Heart left ventricle (tissue), 16 donors: ENCODE data around the gene MRPL22. TPM values are rescaled to one million over a fixed set of nuclear protein-coding genes. Genes with fewer than 3 reads are reported as not detected.

Source experiments
- ATAC-seq, 4 donors: fragments of 200-7000 bp; cut with Tn5 transposase; one replicate each; pipeline ENCODE4 v1.9.1; 2020 to 2022; ENCODE audit warnings: moderate library complexity in 4 of 4, mild to moderate bottlenecking in 3 of 4, moderate number of reproducible peaks in 1 of 4
- DNase-seq, 5 donors: peaks; one replicate each; pipeline ENCODE4 v3.0.0-alpha.2; 2020
- H3K27ac ChIP-seq, 12 donors: fragments of 200-600 bp; sonication (generic) in 4 of 12; one replicate each; pipeline versions ENCODE4 v1.5.0 to v1.8.0; 2016 to 2022; ENCODE audit warnings: mild to moderate bottlenecking in 2 of 12
- H3K27me3 ChIP-seq, 9 donors: fragments of 200-600 bp; sonication (generic) in 2 of 9; one replicate each; pipeline versions ENCODE4 v1.5.1 to v1.8.0; 2016 to 2022; ENCODE audit warnings: mild to moderate bottlenecking in 3 of 9
- H3K36me3 ChIP-seq, 9 donors: fragments of 200-600 bp; sonication (generic) in 2 of 9; one replicate each; pipeline versions ENCODE4 v1.5.0 to v1.8.0; 2018 to 2022; ENCODE audit warnings: mild to moderate bottlenecking in 2 of 9
- H3K4me1 ChIP-seq, 12 donors: fragments of 200-600 bp; sonication (generic) in 4 of 12; one replicate each; pipeline versions ENCODE4 v1.5.0 to v1.8.0; 2016 to 2022; ENCODE audit warnings: mild to moderate bottlenecking in 3 of 12
- H3K4me3 ChIP-seq, 12 donors: fragments of 200-600 bp; sonication (generic) in 4 of 12; one replicate each; pipeline versions ENCODE4 v1.5.0 to v1.8.0; 2017 to 2022; ENCODE audit warnings: mild to moderate bottlenecking in 9 of 12, moderate library complexity in 4 of 12
- H3K9me3 ChIP-seq, 12 donors: fragments of 200-600 bp; sonication (generic) in 4 of 12; one replicate each; pipeline versions ENCODE4 v1.5.0 to v1.8.0; 2016 to 2022; ENCODE audit warnings: mild to moderate bottlenecking in 1 of 12
- CTCF ChIP-seq, 12 donors: fragments of 200-600 bp; sonication (generic) in 4 of 12; IDR thresholded peaks; one replicate each; pipeline versions ENCODE4 v1.5.0 to v1.8.0; 2018 to 2022; ENCODE audit warnings: antibody characterized with exemption in 12 of 12, mild to moderate bottlenecking in 5 of 12
- POLR2A ChIP-seq, 2 donors: fragments of 450-650 bp; IDR thresholded peaks; one replicate each; pipeline ENCODE4 v1.6.1; 2017; ENCODE audit warnings: antibody characterized with exemption in 2 of 2, mild to moderate bottlenecking in 2 of 2, moderate library complexity in 2 of 2
- WGBS, 4 donors: extraction: QIAGEN DNeasy Blood & Tissue Kit in 2 of 4; methylation state at CpG; one replicate each; pipeline versions ENCODE4 v1.1.5 to v1.1.7; 2013 to 2018; 5-methylcytosine and 5-hydroxymethylcytosine counted together
- intact Hi-C, 10 donors: fragments of 100-400 bp; cut with DNase I; formaldehyde crosslinking; loops; one replicate each; pipeline versions ENCODE4 v1.11.1 to v1.14.2; 2022
- polyA plus RNA-seq, 2 donors: library from polyadenylated mRNA; stranded (reverse); fragments of 200-250 nt; gene quantifications; one replicate each; pipeline ENCODE4 v1.2.3, GENCODE V29; 2013
- total RNA-seq, 9 donors: library from RNA; depleted of rRNA in 2 of 9; stranded (reverse); fragments of >200 nt in 2 of 9; fragmentation: NEBNext Ultra II Directional in 3 of 9; extraction: Animal tissue kit (Norgen Biotek cat#: 25700) in 3 of 9; gene quantifications; one replicate each; pipeline versions ENCODE4 v1.1.0 to v1.2.4, GENCODE V29; 2016 to 2023
- donor health status: ischemic (EF 13 %, LVEDD 7.1; RV severe dilation, severe dysfunction).
- donor health status: healthy with polysubstance abuse.
- donor health status: DM: no; HTN: yes; CAD: no.
- donor health status: DM: no; HTN: no; CAD: no.
- donor health status: ischemic (EF 25% LVEDD 6.9; RV normal size, moderate dysfunction).
- donor health status: ischemic (EF 25% LVEDD 5.7; RV mildly dilated, moderate dysfunction).
- donor health status: healthy.
- donor health status: DM: yes; HTN: yes; CAD: no.
- donor health status: ischemic (EF 35%, LVEDD 5.7; RV mildly dilated, moderate dysfunction).
- donor health status: nonischemic (EF 11% LVEDD 7.7; RV severe dilation, severe dysfunction).
- donor health status: DM: yes; HTN: yes; CAD: no.
- donor health status: PGD.
- donor health status: ischemic (EF 29% LVEDD 5.4; RV normal size, mild dysfunction).
- donor health status: nonischemic (EF 23%, LVEDD 6.1; RV moderate dilation, normal function).

MRPL22 gene
- total and polyA plus RNA-seq, 11 donors = 25.7 to 144 (median 61.4) TPM

GRCh38 chr5:154895606-154896561, 45.0 kb upstream of the MRPL22 start:
- H3K27ac ChIP-seq = no peak overlapping the region
- peaks cover 5 to 100% (median 99%) of the 10 kb centered on the region in 9 donors for H3K36me3 ChIP-seq
- intact Hi-C loops = loop anchor here in 1 of 10 donors (10.0 kb wide), 1 partner anchor 81 kb away; no protein-coding TSS in a partner anchor
- 82 to 89% (median 87%) methylated on average over 14 of the region's 14 CpGs for WGBS, 4 donors
- ATAC-seq (no peak), DNase-seq (no peak)
- TF ChIP-seq CTCF (IDR thresholded peaks at IDR 0.05) = no peak
- no peak for TF ChIP-seq POLR2A (IDR thresholded peaks at IDR 0.05)
- no peaks in the 10 kb centered on the region for H3K9me3 ChIP-seq
- no peaks in the 10 kb centered on the region for H3K4me1 ChIP-seq
- no peak overlapping the region for H3K4me3 ChIP-seq
- H3K27me3 ChIP-seq = no peaks in the 10 kb centered on the region

- Histone ChIP-seq H3K27ac (no peak overlapping the region), H3K4me3 (no peak overlapping the region), H3K36me3 (peaks cover 0 to 100% (median 99%) of the 10 kb centered on the region in 9 donors), H3K4me1 (no peaks in the 10 kb centered on the region), H3K9me3 (no peaks in the 10 kb centered on the region), H3K27me3 (no peaks in the 10 kb centered on the region)
- TF ChIP-seq CTCF (IDR thresholded peaks at IDR 0.05) = no peak
- TF ChIP-seq POLR2A (IDR thresholded peaks at IDR 0.05) = no peak
- ATAC-seq = no peak
- no peak for DNase-seq
- intact Hi-C loops = loop anchor here in 1 of 10 donors (10.0 kb wide), 1 partner anchor 82 kb away; no protein-coding TSS in a partner anchor
Observed at GRCh38 chr5:154896562-154897165, 44.2 kb upstream of the MRPL22 start.

- Histone ChIP-seq H3K4me1 (no peaks in the 10 kb centered on the region), H3K9me3 (no peaks in the 10 kb centered on the region), H3K27me3 (no peaks in the 10 kb centered on the region), H3K27ac (no peak overlapping the region), H3K4me3 (no peak overlapping the region), H3K36me3 (peaks cover 0 to 100% (median 99%) of the 10 kb centered on the region in 9 donors)
- DNase-seq (no peak), ATAC-seq (no peak)
- WGBS, 4 donors = 74 to 84% (median 80%) methylated on average over 4 of the region's 4 CpGs
- intact Hi-C loops = loop anchor here in 1 of 10 donors (10.0 kb wide), 1 partner anchor 83 kb away; no protein-coding TSS in a partner anchor
- TF ChIP-seq CTCF (IDR thresholded peaks at IDR 0.05) (no peak), POLR2A (IDR thresholded peaks at IDR 0.05) (no peak)
Observed at GRCh38 chr5:154898210-154898609, 42.7 kb upstream of the MRPL22 start.
